Activated CD4-positive, alpha-beta T cell treated with anti-CD3 and anti-CD28 coated beads for 36 hours (primary cell): ENCODE results near the gene LSM3. TPM values are rescaled to one million over a fixed set of nuclear protein-coding genes. Genes with fewer than 3 reads are reported as not detected.

ENCODE experiments used
- total RNA-seq, 2 experiments: library from RNA; stranded (reverse); gene quantifications; one replicate each; pipeline ENCODE4 v1.2.3, GENCODE V29; 2021

The LSM3 gene
- total RNA-seq, 2 experiments from 2014 or later = 23.0 to 30.2 TPM

Other genes with a start within 250 kb of the LSM3 start
- 10 to 100 TPM; 23.3 TPM for gene CHCHD4, start 53.9 kb upstream of the LSM3 start, total RNA-seq
- 10 to 100 TPM; 28.3 to 28.5 TPM for gene TMEM43, start 53.8 kb upstream of the LSM3 start, total RNA-seq
- gene XPC, start 216 bp upstream of the LSM3 start, total RNA-seq = 10 to 100 TPM; 24.3 to 24.7 TPM
- gene SLC6A6, start 223.8 kb downstream of the LSM3 start, total RNA-seq = 10 to 100 TPM; 51.7 to 54.2 TPM